Vagina (tissue), 2 donors: ENCODE measurements around the gene AGR3. TPM values are rescaled to one million over a fixed set of nuclear protein-coding genes. Genes with fewer than 3 reads are reported as not detected.

Source experiments
- DNase-seq, 2 donors: peaks; one replicate each; pipeline ENCODE4 v3.0.0-alpha.2; 2017; ENCODE audit errors: extremely low spot score in 2 of 2
- H3K27ac ChIP-seq: fragments of 200-600 bp; sonication (generic); one replicate; pipeline ENCODE4 v1.5.1; 2019
- H3K27me3 ChIP-seq: fragments of 200-600 bp; sonication (generic); one replicate; pipeline ENCODE4 v1.5.1; 2019
- H3K36me3 ChIP-seq, 2 donors: fragments of 200-600 bp; sonication (generic); one replicate each; pipeline ENCODE4 v1.5.1; 2017 to 2019
- H3K4me1 ChIP-seq: fragments of 200-600 bp; sonication (generic); one replicate; pipeline ENCODE4 v1.5.1; 2019
- H3K4me3 ChIP-seq, 2 donors: fragments of 200-600 bp; sonication (generic); 1 replicate in 1 of 2; 2 replicates in 1 of 2; pipeline ENCODE4 v1.5.1; 2016 to 2019
- H3K9me3 ChIP-seq: fragments of 200-600 bp; sonication (generic); one replicate; pipeline ENCODE4 v1.5.1; 2019
- CTCF ChIP-seq, 3 experiments: fragments of 450-650 bp in 2 of 3; fragments of 200-600 bp in 1 of 3; sonication (generic) in 1 of 3; IDR thresholded peaks; one replicate each; pipeline ENCODE4 v1.5.1; 2017 to 2019; ENCODE audit warnings: antibody characterized with exemption in 3 of 3, mild to moderate bottlenecking in 2 of 3, moderate library complexity in 2 of 3
- POLR2A ChIP-seq, 2 donors: fragments of 450-650 bp; IDR thresholded peaks; one replicate each; pipeline ENCODE4 v1.6.1; 2017; ENCODE audit warnings: antibody characterized with exemption in 2 of 2, mild to moderate bottlenecking in 2 of 2, moderate library complexity in 2 of 2
- POLR2AphosphoS5 ChIP-seq, 2 donors: sonication (generic); formaldehyde crosslinking; IDR thresholded peaks; one replicate each; pipeline ENCODE4 v1.9.0; 2017; ENCODE audit warnings: antibody characterized with exemption in 2 of 2, mild to moderate bottlenecking in 2 of 2, low read depth in 1 of 2; ENCODE audit not compliant: insufficient read depth in 1 of 2
- intact Hi-C: fragments of 100-400 bp; cut with DNase I; formaldehyde crosslinking; loops from one replicate; pipeline ENCODE4 v1.15.1; 2023
- small RNA-seq: library from RNA; depleted of rRNA; stranded (forward); fragments of <200 nt; gene quantifications from one replicate; pipeline ENCODE3, GENCODE V24; 2016
- total RNA-seq: library from RNA; depleted of rRNA; stranded (reverse); fragments of >200 nt; gene quantifications from one replicate; pipeline ENCODE4 v1.2.3, GENCODE V29; 2016

The AGR3 gene
- total RNA-seq, 1 donor from 2014 or later: not detected

- no peaks in the 10 kb centered on the region for H3K36me3 ChIP-seq
- H3K27me3 ChIP-seq: no peaks in the 10 kb centered on the region
- no peaks in the 10 kb centered on the region for H3K9me3 ChIP-seq
- intact Hi-C loops: no loop called here
- no peaks in the 10 kb centered on the region for H3K4me1 ChIP-seq
- no peak overlapping the region for H3K27ac ChIP-seq
- H3K4me3 ChIP-seq: no peak overlapping the region
- DNase-seq: no peak
- TF ChIP-seq POLR2AphosphoS5 (IDR thresholded peaks at IDR 0.05; ENCODE audit: insufficient read depth in 1 of 2, low read depth in 1 of 2) (no peak), CTCF (IDR thresholded peaks at IDR 0.05) (no peak), POLR2A (IDR thresholded peaks at IDR 0.05) (no peak)
Measured at GRCh38 chr7:16813232-16813616, 68.6 kb downstream of the AGR3 start.

- no peak for DNase-seq
- Histone ChIP-seq H3K27me3 (no peaks in the 10 kb centered on the region), H3K4me3 (no peak overlapping the region), H3K36me3 (no peaks in the 10 kb centered on the region), H3K4me1 (no peaks in the 10 kb centered on the region), H3K27ac (no peak overlapping the region), H3K9me3 (no peaks in the 10 kb centered on the region)
- no peak for TF ChIP-seq POLR2A (IDR thresholded peaks at IDR 0.05)
- intact Hi-C loops: no loop called here
Measured at GRCh38 chr7:16812542-16813231, 69.1 kb downstream of the AGR3 start.

GRCh38 chr7:16811551-16811950 is 70.2 kb downstream of the AGR3 start:
- no peaks in the 10 kb centered on the region for H3K27me3 ChIP-seq
- H3K27ac ChIP-seq: no peak overlapping the region
- H3K4me3 ChIP-seq: no peak overlapping the region
- TF ChIP-seq POLR2A (IDR thresholded peaks at IDR 0.05) (no peak), POLR2AphosphoS5 (IDR thresholded peaks at IDR 0.05; ENCODE audit: insufficient read depth in 1 of 2, low read depth in 1 of 2) (no peak), CTCF (IDR thresholded peaks at IDR 0.05) (no peak)
- H3K36me3 ChIP-seq: no peaks in the 10 kb centered on the region
- no peak for DNase-seq
- intact Hi-C loops: no loop called here
- no peaks in the 10 kb centered on the region for H3K4me1 ChIP-seq
- H3K9me3 ChIP-seq: no peaks in the 10 kb centered on the region

- no peaks in the 10 kb centered on the region for H3K27me3 ChIP-seq
- H3K9me3 ChIP-seq: no peaks in the 10 kb centered on the region
- TF ChIP-seq POLR2A (IDR thresholded peaks at IDR 0.05) (no peak), CTCF (IDR thresholded peaks at IDR 0.05) (no peak), POLR2AphosphoS5 (IDR thresholded peaks at IDR 0.05; ENCODE audit: insufficient read depth in 1 of 2, low read depth in 1 of 2) (no peak)
- no peak for DNase-seq
- H3K4me3 ChIP-seq: no peak overlapping the region
- intact Hi-C loops: no loop called here
- no peaks in the 10 kb centered on the region for H3K36me3 ChIP-seq
- no peaks in the 10 kb centered on the region for H3K4me1 ChIP-seq
- no peak overlapping the region for H3K27ac ChIP-seq
Measured at GRCh38 chr7:16810573-16810972, 71.2 kb downstream of the AGR3 start.

- Histone ChIP-seq H3K9me3 (no peaks in the 10 kb centered on the region), H3K4me3 (no peak overlapping the region), H3K4me1 (no peaks in the 10 kb centered on the region), H3K36me3 (no peaks in the 10 kb centered on the region), H3K27me3 (no peaks in the 10 kb centered on the region), H3K27ac (no peak overlapping the region)
- intact Hi-C loops: no loop called here
- no peak for TF ChIP-seq POLR2AphosphoS5 (IDR thresholded peaks at IDR 0.05; ENCODE audit: insufficient read depth in 1 of 2, low read depth in 1 of 2)
- TF ChIP-seq POLR2A (IDR thresholded peaks at IDR 0.05): no peak
- TF ChIP-seq CTCF (IDR thresholded peaks at IDR 0.05): no peak
- DNase-seq: no peak
Measured at GRCh38 chr7:16810112-16810511, 71.7 kb downstream of the AGR3 start.

Small RNA genes within 50 kb of the gene (small RNA-seq; reads per million reads assigned to genes)
- not detected for gene AC098592.2

Other genes starting within 250 kb of the AGR3 start
- 13.8 TPM for gene ANKMY2, start 236.2 kb downstream of the AGR3 start, total RNA-seq
- gene BZW2, start 235.8 kb downstream of the AGR3 start, total RNA-seq: 61.4 TPM
- gene TSPAN13, start 128.2 kb downstream of the AGR3 start, total RNA-seq: 13.8 TPM
- not detected for gene AGR2, start 77.0 kb downstream of the AGR3 start, total RNA-seq